ENCODE data around the gene MTFR2.

MTFR2 gene

GRCh38 chr6:136181512-136181833 is 68.6 kb downstream of the MTFR2 start:
- no peak for DNase-seq
